ENCODE results near the gene RNF38. TPM values are rescaled to one million over a fixed set of nuclear protein-coding genes. Genes with fewer than 3 reads are reported as not detected.
A peak's percentile ranks its signal among the peaks of the same experiment; 100 is the strongest.

The RNF38 gene
- total RNA-seq, 1 donor from 2014 or later, result 39.6 TPM

- H3K4me3 ChIP-seq (ENCODE audit: insufficient read depth, low read depth, low read length), result no peak overlapping the region
- Mint-ChIP-seq H3K36me3 (ENCODE audit: low read depth, unreplicated experiment) (peaks cover under 1% of the 10 kb centered on the region), H3K4me1 (ENCODE audit: low read depth, unreplicated experiment) (peaks cover 16% of the 10 kb centered on the region), H3K27me3 (ENCODE audit: low read depth, unreplicated experiment) (no peaks in the 10 kb centered on the region), H3K27ac (ENCODE audit: unreplicated experiment) (peak overlapping the region; percentile 87), H3K4me3 (ENCODE audit: unreplicated experiment) (no peak overlapping the region), H3K9me3 (ENCODE audit: unreplicated experiment) (peaks cover 5% of the 10 kb centered on the region)
- H3K9ac ChIP-seq (ENCODE audit: low read length), result no peak overlapping the region
- H4K20me1 ChIP-seq (ENCODE audit: insufficient read depth, low read length), result no peaks in the 10 kb centered on the region
- no peak overlapping the region for H3K27ac ChIP-seq (ENCODE audit: low read depth, low read length)
- no peak for TF ChIP-seq CTCF (IDR thresholded peaks at IDR 0.05; ENCODE audit: insufficient read depth, low read depth, low read length)
- TF ChIP-seq EZH2 (IDR thresholded peaks at IDR 0.05; ENCODE audit: insufficient read depth, low read length), result no peak
- H3K4me1 ChIP-seq (ENCODE audit: insufficient read depth, low read length), result peaks cover 5% of the 10 kb centered on the region
- H3K9me3 ChIP-seq (ENCODE audit: insufficient read depth, low read depth, low read length), result peaks cover 3% of the 10 kb centered on the region
- DNase-seq (ENCODE audit: low read depth) (no peak), FAIRE-seq (no peak)
- H3K36me3 ChIP-seq (ENCODE audit: insufficient read depth, low read length), result no peaks in the 10 kb centered on the region
- no peak overlapping the region for H2AFZ ChIP-seq (ENCODE audit: low read depth, low read length)
- no peaks in the 10 kb centered on the region for H3K79me2 ChIP-seq (ENCODE audit: insufficient read depth, low read length)
- no peak overlapping the region for H3K4me2 ChIP-seq (ENCODE audit: low read length)
- no peaks in the 10 kb centered on the region for H3K27me3 ChIP-seq (ENCODE audit: insufficient read depth, low read length)
Measured at GRCh38 chr9:36319806-36320205, 80.3 kb downstream of the RNF38 start.

- no peaks in the 10 kb centered on the region for H3K27me3 Mint-ChIP-seq (ENCODE audit: low read depth, unreplicated experiment)
- no peak overlapping the region for H3K4me2 ChIP-seq (ENCODE audit: low read length)
- no peak overlapping the region for H3K4me3 Mint-ChIP-seq (ENCODE audit: unreplicated experiment)
- DNase-seq (ENCODE audit: low read depth) (no peak), FAIRE-seq (no peak)
- no peak overlapping the region for H2AFZ ChIP-seq (ENCODE audit: low read depth, low read length)
- peaks cover 5% of the 10 kb centered on the region for H3K9me3 Mint-ChIP-seq (ENCODE audit: unreplicated experiment)
- no peaks in the 10 kb centered on the region for H3K36me3 ChIP-seq (ENCODE audit: insufficient read depth, low read length)
- H3K27me3 ChIP-seq (ENCODE audit: insufficient read depth, low read length), result no peaks in the 10 kb centered on the region
- H3K4me1 Mint-ChIP-seq (ENCODE audit: low read depth, unreplicated experiment), result peaks cover 17% of the 10 kb centered on the region
- H3K4me3 ChIP-seq (ENCODE audit: insufficient read depth, low read depth, low read length), result no peak overlapping the region
- H3K27ac ChIP-seq (ENCODE audit: low read depth, low read length), result no peak overlapping the region
- peaks cover 3% of the 10 kb centered on the region for H3K9me3 ChIP-seq (ENCODE audit: insufficient read depth, low read depth, low read length)
- H3K79me2 ChIP-seq (ENCODE audit: insufficient read depth, low read length), result no peaks in the 10 kb centered on the region
- no peaks in the 10 kb centered on the region for H3K36me3 Mint-ChIP-seq (ENCODE audit: low read depth, unreplicated experiment)
- H3K9ac ChIP-seq (ENCODE audit: low read length), result no peak overlapping the region
- TF ChIP-seq EZH2 (IDR thresholded peaks at IDR 0.05; ENCODE audit: insufficient read depth, low read length), result no peak
- TF ChIP-seq CTCF (IDR thresholded peaks at IDR 0.05; ENCODE audit: insufficient read depth, low read depth, low read length), result no peak
- peak overlapping the region; percentile 87 for H3K27ac Mint-ChIP-seq (ENCODE audit: unreplicated experiment)
- no peaks in the 10 kb centered on the region for H4K20me1 ChIP-seq (ENCODE audit: insufficient read depth, low read length)
- peaks cover 5% of the 10 kb centered on the region for H3K4me1 ChIP-seq (ENCODE audit: insufficient read depth, low read length)
Measured at GRCh38 chr9:36319183-36319582, 80.9 kb downstream of the RNF38 start.

GRCh38 chr9:36318212-36318802 is 81.8 kb downstream of the RNF38 start:
- H3K9me3 Mint-ChIP-seq (ENCODE audit: unreplicated experiment), result peaks cover 5% of the 10 kb centered on the region
- FAIRE-seq (no peak), DNase-seq (ENCODE audit: low read depth) (no peak)
- H3K4me1 Mint-ChIP-seq (ENCODE audit: low read depth, unreplicated experiment), result peaks cover 17% of the 10 kb centered on the region
- Histone ChIP-seq H3K4me1 (ENCODE audit: insufficient read depth, low read length) (peaks cover 5% of the 10 kb centered on the region), H2AFZ (ENCODE audit: low read depth, low read length) (no peak overlapping the region), H3K27ac (ENCODE audit: low read depth, low read length) (no peak overlapping the region), H3K9me3 (ENCODE audit: insufficient read depth, low read depth, low read length) (peaks cover 3% of the 10 kb centered on the region), H3K9ac (ENCODE audit: low read length) (no peak overlapping the region), H3K79me2 (ENCODE audit: insufficient read depth, low read length) (no peaks in the 10 kb centered on the region), H3K27me3 (ENCODE audit: insufficient read depth, low read length) (no peaks in the 10 kb centered on the region), H3K4me2 (ENCODE audit: low read length) (no peak overlapping the region), H3K4me3 (ENCODE audit: insufficient read depth, low read depth, low read length) (no peak overlapping the region), H4K20me1 (ENCODE audit: insufficient read depth, low read length) (no peaks in the 10 kb centered on the region), H3K36me3 (ENCODE audit: insufficient read depth, low read length) (no peaks in the 10 kb centered on the region)
- H3K36me3 Mint-ChIP-seq (ENCODE audit: low read depth, unreplicated experiment), result no peaks in the 10 kb centered on the region
- TF ChIP-seq CTCF (IDR thresholded peaks at IDR 0.05; ENCODE audit: insufficient read depth, low read depth, low read length), result no peak
- no peak for TF ChIP-seq EZH2 (IDR thresholded peaks at IDR 0.05; ENCODE audit: insufficient read depth, low read length)
- no peak overlapping the region for H3K27ac Mint-ChIP-seq (ENCODE audit: unreplicated experiment)
- H3K4me3 Mint-ChIP-seq (ENCODE audit: unreplicated experiment), result no peak overlapping the region
- H3K27me3 Mint-ChIP-seq (ENCODE audit: low read depth, unreplicated experiment), result no peaks in the 10 kb centered on the region
